Endothelial cell of umbilical vein (primary cell): ENCODE measurements around the gene USH1G. TPM values are rescaled to one million over a fixed set of nuclear protein-coding genes. Genes with fewer than 3 reads are reported as not detected.

ENCODE experiments used
- BruUV-seq: library from RNA; stranded (reverse); fragments of 400-500 nt; replicated peaks from 2 replicates; lab custom pipeline; 2021; lab: Mats Ljungman, UMichigan
- CTCF ChIA-PET: fragments of 300-600, 350-600 bp; sonication (Branson Sonifier 250); formaldehyde crosslinking; loops from one replicate; lab custom pipeline; 2021; ENCODE audit warnings: antibody characterized with exemption, inconsistent platforms; lab: Charles Lee
- POLR2A ChIA-PET: fragments of 300-600, 350-600 bp; sonication (Branson Sonifier 250); formaldehyde crosslinking; loops from one replicate; lab custom pipeline; 2021; ENCODE audit warnings: antibody characterized with exemption, inconsistent platforms; lab: Charles Lee
- DNase-seq: peaks from one replicate; pipeline ENCODE4 v3.0.0-alpha.2; 2011; ENCODE audit warnings: low read depth, low spot score
- FAIRE-seq: peaks from 2 replicates; lab custom pipeline; 2011; peaks lifted over from hg19 to GRCh38; lab: Jason Lieb, UNC
- H2AFZ ChIP-seq: 2 replicates; pipeline ENCODE4 v1.6.0; 2012; ENCODE audit warnings: low read depth, low read length, control low read depth, inconsistent platforms
- H3K27ac ChIP-seq: 2 replicates; pipeline ENCODE4 v1.5.1; 2011; ENCODE audit warnings: low read depth, mild to moderate bottlenecking, control low read depth, low read length, moderate library complexity; ENCODE audit not compliant: insufficient read depth
- H3K27me3 ChIP-seq, 2 experiments: 2 replicates each; pipeline versions ENCODE4 v1.6.0 to v1.6.1; 2011; ENCODE audit warnings: low read length in 2 of 2, mixed read lengths in 1 of 2; ENCODE audit not compliant: control insufficient read depth in 2 of 2, insufficient read depth in 2 of 2
- H3K36me3 ChIP-seq, 2 experiments: 2 replicates in 1 of 2; 3 replicates in 1 of 2; pipeline ENCODE4 v1.5.1; 2011; ENCODE audit warnings: low read length in 2 of 2, mild to moderate bottlenecking in 1 of 2, moderate library complexity in 1 of 2; ENCODE audit not compliant: control insufficient read depth in 2 of 2, insufficient read depth in 2 of 2; ENCODE audit errors: extremely low read depth in 1 of 2
- H3K4me1 ChIP-seq: 3 replicates; pipeline ENCODE4 v1.5.1; 2011; ENCODE audit warnings: mild to moderate bottlenecking, low read length; ENCODE audit not compliant: control insufficient read depth, insufficient read depth; ENCODE audit errors: extremely low read depth
- H3K4me2 ChIP-seq: 2 replicates; pipeline ENCODE4 v1.6.1; 2011; ENCODE audit warnings: low read length, control low read depth, mixed read lengths; ENCODE audit not compliant: insufficient read depth
- H3K4me3 ChIP-seq, 3 experiments: fragments of 200-600 bp in 1 of 3; sonication (generic), shearing (Covaris generic) in 1 of 3; replicated peaks in 1 of 3; 2 replicates each; pipeline ENCODE4 v1.5.1; 2011 to 2016; ENCODE audit warnings: control low read depth in 3 of 3, low read length in 3 of 3, mild to moderate bottlenecking in 2 of 3, inconsistent platforms in 1 of 3, low read depth in 1 of 3, moderate library complexity in 1 of 3; ENCODE audit not compliant: insufficient read depth in 1 of 3
- H3K79me2 ChIP-seq: 2 replicates; pipeline ENCODE4 v1.6.0; 2012; ENCODE audit warnings: low read length, inconsistent platforms; ENCODE audit not compliant: control insufficient read depth, insufficient read depth
- H3K9ac ChIP-seq: replicated peaks from 2 replicates; pipeline ENCODE3; 2011; ENCODE audit warnings: low read length, control low read depth; ENCODE audit not compliant: insufficient read depth; ENCODE audit errors: extremely low read depth
- H3K9me1 ChIP-seq: replicated peaks from 3 replicates; pipeline ENCODE4 v1.6.0; 2011; ENCODE audit warnings: mild to moderate bottlenecking, low read length; ENCODE audit not compliant: control insufficient read depth, insufficient read depth; ENCODE audit errors: extremely low read depth
- H3K9me3 ChIP-seq: replicated peaks from 2 replicates; pipeline ENCODE4 v1.5.1; 2012; ENCODE audit warnings: low read length, inconsistent platforms; ENCODE audit not compliant: control insufficient read depth, insufficient read depth
- H4K20me1 ChIP-seq: replicated peaks from 2 replicates; pipeline ENCODE3; 2011; ENCODE audit warnings: mild to moderate bottlenecking, low read length; ENCODE audit not compliant: control insufficient read depth, insufficient read depth; ENCODE audit errors: extremely low read depth
- CTCF ChIP-seq, 2 donors: IDR thresholded peaks; 1 replicate in 1 of 2; 2 replicates in 1 of 2; pipeline ENCODE4 v1.5.1; 2011; ENCODE audit warnings: low read length in 2 of 2, mild to moderate bottlenecking in 2 of 2, moderate library complexity in 2 of 2, control low read depth in 1 of 2, inconsistent platforms in 1 of 2, low read depth in 1 of 2; ENCODE audit not compliant: insufficient read depth in 1 of 2; ENCODE audit errors: extremely low read depth in 1 of 2
- EZH2 ChIP-seq: IDR thresholded peaks from 2 replicates; pipeline ENCODE4 v1.6.1; 2012; ENCODE audit warnings: borderline replicate concordance, low read depth, mild to moderate bottlenecking, moderate library complexity, low read length, inconsistent platforms; ENCODE audit not compliant: severe bottlenecking
- FOS ChIP-seq: IDR thresholded peaks from 2 replicates; pipeline ENCODE4 v1.6.1; 2011; ENCODE audit warnings: mild to moderate bottlenecking, low read length, moderate library complexity, borderline replicate concordance; ENCODE audit not compliant: insufficient read depth
- JUN ChIP-seq: IDR thresholded peaks from 2 replicates; pipeline ENCODE4 v1.6.1; 2011; ENCODE audit warnings: borderline replicate concordance, low read depth; ENCODE audit not compliant: insufficient read length, insufficient read depth
- MYC ChIP-seq: IDR thresholded peaks from one replicate; pipeline ENCODE4 v1.6.1; 2011; ENCODE audit warnings: mild to moderate bottlenecking, low read depth, low read length
- dilution Hi-C: fragments of 300-500 bp; cut with MboI; formaldehyde crosslinking; loops from one replicate; pipeline ENCODE4 v1.15.0; 2019; ENCODE audit warnings: low sequenced_read_pairs; ENCODE audit not compliant: extremely low pct_ligation_motif_present
- intact Hi-C: fragments of 100-400 bp; cut with micrococcal nuclease; formaldehyde crosslinking; loops from one replicate; pipeline ENCODE4 v1.10.0; 2022
- polyA plus RNA-seq, 4 experiments: library from polyadenylated mRNA; depleted of rRNA in 3 of 4; stranded (reverse) in 3 of 4; unstranded in 1 of 4; fragments of >200 nt; gene quantifications; 2 replicates each; pipeline versions ENCODE4 v1.2.1 to v1.2.3, GENCODE V29; 2011 to 2012; ENCODE audit warnings: missing spikeins in 1 of 4
- total RNA-seq: library from RNA; stranded (reverse); gene quantifications from 2 replicates; pipeline ENCODE4 v1.2.3, GENCODE V29; 2021
- TF ChIP-seq, protein P1 (sequence below): IDR thresholded peaks from 2 replicates; pipeline ENCODE4 v1.6.1; 2011; ENCODE audit not compliant: insufficient read depth, insufficient read length

The USH1G gene
- total and polyA plus RNA-seq, 2 donors (not counting 3 experiments of a cell fraction or from before 2014, with no cell fraction given): not detected

GRCh38 chr17:74941128-74941725 is 18.2 kb upstream of the USH1G start:
- Histone ChIP-seq H3K9me3 (no peaks in the 10 kb centered on the region), H3K9ac (no peak overlapping the region), H3K4me1 (no peaks in the 10 kb centered on the region), H3K27ac (no peak overlapping the region), H3K4me3 (no peak overlapping the region), H3K79me2 (no peaks in the 10 kb centered on the region), H3K9me1 (no peaks in the 10 kb centered on the region), H4K20me1 (no peaks in the 10 kb centered on the region), H2AFZ (no peak overlapping the region), H3K4me2 (no peak overlapping the region), H3K27me3 (peaks cover 15 to 23% of the 10 kb centered on the region in 2 experiments), H3K36me3 (no peaks in the 10 kb centered on the region)
- FAIRE-seq (no peak), DNase-seq (no peak)
- ChIA-PET CTCF (no interaction called here), POLR2A (no interaction called here)
- BruUV-seq: no TSS peak
- intact Hi-C loops (no loop called here), dilution Hi-C loops (no loop called here)
- TF ChIP-seq, protein P1, sequence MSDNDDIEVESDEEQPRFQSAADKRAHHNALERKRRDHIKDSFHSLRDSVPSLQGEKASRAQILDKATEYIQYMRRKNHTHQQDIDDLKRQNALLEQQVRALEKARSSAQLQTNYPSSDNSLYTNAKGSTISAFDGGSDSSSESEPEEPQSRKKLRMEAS: no peak
- TF ChIP-seq EZH2: no peak
- TF ChIP-seq MYC: no peak
- TF ChIP-seq FOS: no peak
- TF ChIP-seq JUN: no peak
- TF ChIP-seq CTCF (IDR thresholded peaks at IDR 0.05; ENCODE audit: extremely low read depth in 1 of 2, insufficient read depth in 1 of 2, low read depth in 1 of 2, low read length in 2 of 2): no peak
